H1 (cell line): ENCODE results near the gene FBXO11. TPM values are rescaled to one million over a fixed set of nuclear protein-coding genes. Genes with fewer than 3 reads are reported as not detected.

ENCODE experiments used
- CTCF ChIA-PET: fragments of 300-600 bp; sonication (Branson Sonifier 250); formaldehyde crosslinking; loops from one replicate; lab custom pipeline; 2021; ENCODE audit not compliant: partially characterized antibody; lab: Charles Lee
- POLR2A ChIA-PET: fragments of 300-600 bp; sonication (Branson Sonifier 250); formaldehyde crosslinking; loops from one replicate; lab custom pipeline; 2021; ENCODE audit warnings: inconsistent platforms; ENCODE audit not compliant: partially characterized antibody; lab: Charles Lee
- DNase-seq, 2 experiments: peaks; one replicate each; pipeline versions ENCODE4 v3.0.0 to v3.0.0-alpha.2; 2010 to 2022; ENCODE audit warnings: low spot score in 2 of 2, low read depth in 1 of 2, mixed read lengths in 1 of 2
- FAIRE-seq: peaks from 2 replicates; lab custom pipeline; 2011; peaks lifted over from hg19 to GRCh38; lab: Jason Lieb, UNC
- H2AFZ ChIP-seq: 2 replicates; pipeline ENCODE4 v1.8.1; 2012; ENCODE audit warnings: low read length, inconsistent platforms
- H2AK5ac ChIP-seq: 2 replicates; pipeline ENCODE4 v1.6.1; 2013; ENCODE audit warnings: low read depth, low read length
- H2BK120ac ChIP-seq: replicated peaks from 2 replicates; pipeline ENCODE3; 2013; ENCODE audit warnings: low read depth, low read length, inconsistent platforms
- H2BK12ac ChIP-seq: 2 replicates; pipeline ENCODE4 v1.6.1; 2013; ENCODE audit warnings: low read depth, low read length
- H2BK15ac ChIP-seq: 2 replicates; pipeline ENCODE4 v1.6.1; 2013; ENCODE audit warnings: low read length
- H2BK20ac ChIP-seq: 2 replicates; pipeline ENCODE4 v1.6.1; 2013; ENCODE audit warnings: low read length
- H2BK5ac ChIP-seq: 2 replicates; pipeline ENCODE4 v1.6.1; 2013; ENCODE audit warnings: low read depth, low read length
- H3K14ac ChIP-seq: 2 replicates; pipeline ENCODE4 v1.6.1; 2013; ENCODE audit warnings: inconsistent platforms; ENCODE audit not compliant: insufficient read length
- H3K18ac ChIP-seq: 2 replicates; pipeline ENCODE4 v1.6.1; 2013; ENCODE audit warnings: low read length; ENCODE audit errors: extremely low read depth
- H3K23ac ChIP-seq: 2 replicates; pipeline ENCODE4 v1.6.1; 2013; ENCODE audit warnings: inconsistent platforms; ENCODE audit not compliant: insufficient read length
- H3K23me2 ChIP-seq: 2 replicates; pipeline ENCODE4 v1.6.1; 2013; ENCODE audit warnings: low read depth, low read length
- H3K27ac ChIP-seq: 2 replicates; pipeline ENCODE4 v1.6.1; 2011; ENCODE audit warnings: low read depth, low read length, inconsistent platforms
- H3K27me3 ChIP-seq, 4 experiments: replicated peaks in 1 of 4; 1 replicate in 1 of 4; 2 replicates in 3 of 4; pipeline versions ENCODE4 v1.6.1 to v1.8.1; 2011 to 2013; ENCODE audit warnings: low read length in 3 of 4, mild to moderate bottlenecking in 3 of 4, inconsistent platforms in 2 of 4, mixed read lengths in 2 of 4, moderate library complexity in 1 of 4; ENCODE audit not compliant: control insufficient read depth in 3 of 4, insufficient read depth in 3 of 4; ENCODE audit errors: extremely low read depth in 1 of 4
- H3K36me3 ChIP-seq, 4 experiments: 2 replicates each; pipeline versions ENCODE4 v1.6.1 to v1.8.1; 2011 to 2013; ENCODE audit warnings: mild to moderate bottlenecking in 4 of 4, low read length in 3 of 4, moderate library complexity in 2 of 4, control low read depth in 1 of 4, inconsistent platforms in 1 of 4; ENCODE audit not compliant: insufficient read depth in 4 of 4, control insufficient read depth in 2 of 4
- H3K4ac ChIP-seq: replicated peaks from 2 replicates; pipeline ENCODE3; 2013; ENCODE audit warnings: low read length, low read depth, mixed read lengths, inconsistent platforms; ENCODE audit not compliant: insufficient read length
- H3K4me1 ChIP-seq, 4 experiments: replicated peaks in 1 of 4; 1 replicate in 1 of 4; 2 replicates in 3 of 4; pipeline versions ENCODE4 v1.6.1 to v1.8.1; 2011 to 2013; ENCODE audit warnings: low read length in 3 of 4, inconsistent platforms in 2 of 4, mixed read lengths in 1 of 4; ENCODE audit not compliant: insufficient read depth in 4 of 4, control insufficient read depth in 3 of 4
- H3K4me2 ChIP-seq, 2 experiments: 2 replicates each; pipeline versions ENCODE4 v1.6.1 to v1.8.1; 2011 to 2013; ENCODE audit warnings: low read depth in 2 of 2, low read length in 2 of 2, control low read depth in 1 of 2, inconsistent platforms in 1 of 2, mild to moderate bottlenecking in 1 of 2; ENCODE audit not compliant: insufficient read depth in 1 of 2
- H3K4me3 ChIP-seq, 4 experiments: fragments of 200-600, 300-600 bp in 1 of 4; sonication (generic), shearing (Covaris generic), sonication (Bioruptor Twin) in 1 of 4; 2 replicates each; pipeline versions ENCODE4 v1.5.1 to v1.8.1; 2011 to 2016; ENCODE audit warnings: low read length in 4 of 4, low read depth in 3 of 4, control low read depth in 2 of 4, inconsistent platforms in 2 of 4, mild to moderate bottlenecking in 2 of 4, mixed read lengths in 1 of 4, moderate library complexity in 1 of 4; ENCODE audit not compliant: insufficient read depth in 2 of 4; ENCODE audit errors: extremely low read depth in 1 of 4
- H3K56ac ChIP-seq: replicated peaks from 2 replicates; pipeline ENCODE3; 2013; ENCODE audit warnings: low read depth, mild to moderate bottlenecking, mixed read lengths, low read length, inconsistent platforms; ENCODE audit not compliant: insufficient read length
- H3K79me1 ChIP-seq: 2 replicates; pipeline ENCODE4 v1.6.1; 2013; ENCODE audit warnings: low read depth, low read length, control low read depth
- H3K79me2 ChIP-seq, 2 experiments: 2 replicates each; pipeline versions ENCODE4 v1.6.1 to v1.8.1; 2012 to 2013; ENCODE audit warnings: low read length in 2 of 2, mild to moderate bottlenecking in 2 of 2, inconsistent platforms in 1 of 2; ENCODE audit not compliant: insufficient read depth in 2 of 2, control insufficient read depth in 1 of 2
- H3K9ac ChIP-seq, 4 experiments: replicated peaks in 1 of 4; 1 replicate in 1 of 4; 2 replicates in 3 of 4; pipeline versions ENCODE4 v1.6.1 to v1.8.1; 2011 to 2013; ENCODE audit warnings: low read depth in 3 of 4, low read length in 3 of 4, control low read depth in 2 of 4, mild to moderate bottlenecking in 2 of 4, moderate library complexity in 2 of 4, inconsistent platforms in 1 of 4; ENCODE audit errors: extremely low read depth in 1 of 4
- H3K9me3 ChIP-seq, 2 experiments: 2 replicates each; pipeline versions ENCODE4 v1.6.1 to v1.8.1; 2012 to 2013; ENCODE audit warnings: mild to moderate bottlenecking in 2 of 2, moderate library complexity in 2 of 2, control low read depth in 1 of 2, inconsistent platforms in 1 of 2, low read depth in 1 of 2, low read length in 1 of 2, mixed read lengths in 1 of 2; ENCODE audit not compliant: insufficient read depth in 2 of 2
- H4K20me1 ChIP-seq, 2 experiments: replicated peaks in 1 of 2; 2 replicates each; pipeline versions ENCODE3 to v1.8.1; 2011 to 2013; ENCODE audit warnings: inconsistent platforms in 2 of 2, low read length in 2 of 2, mild to moderate bottlenecking in 1 of 2; ENCODE audit not compliant: insufficient read depth in 2 of 2, control insufficient read depth in 1 of 2
- H4K5ac ChIP-seq: 2 replicates; pipeline ENCODE4 v1.6.1; 2013; ENCODE audit warnings: low read length, low read depth, mixed read lengths, inconsistent platforms; ENCODE audit not compliant: insufficient read length
- H4K8ac ChIP-seq: 2 replicates; pipeline ENCODE4 v1.8.0; 2013; ENCODE audit warnings: mild to moderate bottlenecking, moderate library complexity, low read length, inconsistent platforms; ENCODE audit not compliant: insufficient read depth; ENCODE audit errors: extremely low read depth
- H4K91ac ChIP-seq: replicated peaks from 2 replicates; pipeline ENCODE3; 2013; ENCODE audit warnings: low read length, mixed read lengths, inconsistent platforms; ENCODE audit not compliant: insufficient read length
- HDAC2 ChIP-seq, 2 experiments: fragments of 300-600 bp in 1 of 2; sonication (generic) in 1 of 2; IDR thresholded peaks; 2 replicates each; pipeline ENCODE4 v1.6.1; 2011 to 2012; ENCODE audit warnings: low read depth in 2 of 2, low read length in 2 of 2, mild to moderate bottlenecking in 2 of 2, moderate library complexity in 2 of 2, borderline replicate concordance in 1 of 2, inconsistent platforms in 1 of 2
- SAP30 ChIP-seq: fragments of 300-600 bp; sonication (generic); IDR thresholded peaks from 2 replicates; pipeline ENCODE4 v1.7.1; 2012; ENCODE audit warnings: low read length, moderate library complexity, mild to moderate bottlenecking, inconsistent platforms; ENCODE audit not compliant: insufficient read depth, insufficient replicate concordance
- WGBS, 2 experiments: shearing (Covaris generic) in 1 of 2; methylation state at CpG; one replicate each; pipeline versions ENCODE4 v1.1.6 to v1.1.7; 2013 to 2015; ENCODE audit warnings: low lambda C conversion rate in 2 of 2, mixed read lengths in 2 of 2, inconsistent platforms in 1 of 2, low coverage in 1 of 2, missing lambda C conversion rate in 1 of 2; ENCODE audit not compliant: insufficient replicate concordance in 2 of 2, insufficient coverage in 1 of 2, insufficient read length in 1 of 2; ENCODE audit errors: extremely low coverage in 1 of 2, missing lambda C conversion rate in 1 of 2; 5-methylcytosine and 5-hydroxymethylcytosine counted together
- polyA plus RNA-seq, 7 experiments: library from polyadenylated mRNA; depleted of rRNA in 3 of 7; stranded (reverse) in 5 of 7; unstranded in 2 of 7; fragments of >200 nt in 5 of 7; fragments of 200-250 nt in 2 of 7; gene quantifications; 1 replicate in 5 of 7; 2 replicates in 1 of 7; 4 replicates in 1 of 7; pipeline versions ENCODE4 v1.2.1 to v1.2.3, GENCODE V29; 2011 to 2013; ENCODE audit warnings: missing spikeins in 2 of 7, mixed read lengths in 2 of 7
- total RNA-seq: library from RNA; stranded (reverse); fragmentation: NEBNext Ultra II Directional; extraction: Animal tissue kit (Norgen Biotek cat#: 25700); gene quantifications from 2 replicates; pipeline ENCODE4 v1.2.1, GENCODE V29; 2021

Gene FBXO11
- total and polyA plus RNA-seq, 2 of the 8 experiments (the other 6 are each of a cell fraction or from before 2014, with no cell fraction given) = 21.7 to 57.3 TPM

DNA sequence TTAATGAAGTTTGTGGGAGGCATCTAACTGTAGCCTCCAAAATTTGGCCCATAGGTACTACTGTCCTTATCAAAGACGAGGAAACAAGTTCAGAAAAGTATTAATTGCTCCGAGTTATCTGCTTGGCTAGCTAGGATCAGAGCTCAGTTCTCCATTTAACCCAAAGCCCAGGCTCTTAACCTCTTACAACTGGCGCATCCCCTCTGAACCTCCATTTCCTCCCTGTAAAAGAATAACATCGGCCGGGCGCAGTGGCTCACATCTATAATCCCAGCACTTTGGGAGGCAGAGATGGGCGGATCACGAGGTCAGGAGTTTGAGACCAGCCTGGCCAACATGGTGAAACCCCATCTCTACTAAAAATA lies 126.9 kb downstream of the FBXO11 start:
- no peak overlapping the region for H3K23ac ChIP-seq
- no peaks in the 10 kb centered on the region for H3K27me3 ChIP-seq
- ChIA-PET CTCF (interaction anchor here (0.6 to 1.2 kb wide), 2 partner anchors 12 to 294 kb away, joined by 3 to 4 read pairs; no protein-coding TSS in a partner anchor), POLR2A (no interaction called here)
- no peak overlapping the region for H3K4ac ChIP-seq
- no peak overlapping the region for H3K56ac ChIP-seq
- H3K79me2 ChIP-seq = peaks cover 4% of the 10 kb centered on the region in 2 experiments
- no peak overlapping the region for H3K9ac ChIP-seq
- no peaks in the 10 kb centered on the region for H3K36me3 ChIP-seq
- no peaks in the 10 kb centered on the region for H3K9me3 ChIP-seq
- no peak overlapping the region for H2BK15ac ChIP-seq
- TF ChIP-seq HDAC2 (IDR thresholded peaks at IDR 0.05; ENCODE audit: borderline replicate concordance in 1 of 2, low read depth in 2 of 2, low read length in 2 of 2) (no peak), SAP30 (no peak)
- 96% methylated on average over 8 of the region's 8 CpGs; no CpG with 5 or more reads in 1 of the 2 experiments for WGBS, 2 experiments
- DNase-seq (no peak), FAIRE-seq (no peak)
- H3K18ac ChIP-seq = no peak overlapping the region
- H2AK5ac ChIP-seq = no peak overlapping the region
- no peak overlapping the region for H4K5ac ChIP-seq
- no peak overlapping the region for H2AFZ ChIP-seq
- H3K4me2 ChIP-seq = no peak overlapping the region
- no peak overlapping the region for H2BK12ac ChIP-seq
- no peaks in the 10 kb centered on the region for H3K79me1 ChIP-seq
- no peak overlapping the region for H3K27ac ChIP-seq
- no peak overlapping the region for H4K91ac ChIP-seq
- H2BK5ac ChIP-seq = no peak overlapping the region
- no peak overlapping the region for H2BK20ac ChIP-seq
- no peak overlapping the region for H3K4me3 ChIP-seq
- H3K23me2 ChIP-seq = peaks cover 8% of the 10 kb centered on the region
- no peak overlapping the region for H4K8ac ChIP-seq
- H3K14ac ChIP-seq = no peak overlapping the region
- no peak overlapping the region for H2BK120ac ChIP-seq
- peaks cover 0 to 7% (median 2%) of the 10 kb centered on the region in 4 experiments; a peak in 1 of 7 replicates for H3K4me1 ChIP-seq
- peaks cover 4 to 7% of the 10 kb centered on the region in 2 experiments for H4K20me1 ChIP-seq
